Measurements from ENCODE around the gene RPS25. TPM values are rescaled to one million over a fixed set of nuclear protein-coding genes. Genes with fewer than 3 reads are reported as not detected.
A peak's percentile ranks its signal among the peaks of the same experiment; 100 is the strongest.

The RPS25 gene
- total and polyA plus RNA-seq, 9 of the 15 experiments (the other 6 are each of a cell fraction or from before 2014, with no cell fraction given) = 1,553 to 5,486 (median 2,471) TPM

DNA sequence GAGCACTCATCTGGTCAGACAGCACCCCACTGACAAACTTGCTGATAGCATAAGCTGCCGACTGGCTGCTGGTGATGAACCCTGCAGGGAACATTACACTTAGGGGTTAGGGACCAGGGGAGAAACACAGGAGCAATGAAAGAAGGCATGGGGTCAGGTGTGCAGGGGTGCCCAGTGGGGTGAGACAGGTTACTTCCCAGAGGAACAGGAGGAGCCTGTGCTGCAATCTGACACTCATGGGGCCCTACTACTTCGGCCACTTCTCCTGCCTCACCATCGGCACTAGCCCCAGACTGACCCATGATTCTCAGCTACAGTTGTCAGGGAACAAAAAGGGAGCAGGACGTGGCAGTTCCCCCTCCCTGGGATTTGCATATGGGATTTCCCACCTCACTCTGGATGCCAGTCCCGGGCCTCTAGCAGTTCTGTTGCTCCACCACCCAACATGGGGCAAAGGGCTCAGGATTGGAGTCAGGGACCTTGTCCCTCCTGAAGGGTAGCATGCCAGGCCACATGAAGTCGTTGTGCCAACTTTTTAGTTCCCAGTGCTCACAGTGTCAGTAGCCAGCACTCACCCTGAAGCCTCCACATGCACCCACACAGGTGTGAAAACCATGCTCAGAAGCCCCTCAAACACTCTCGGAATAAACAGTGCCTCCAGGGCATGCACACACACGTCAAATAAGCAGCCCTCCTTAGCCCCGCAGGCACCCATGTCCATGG lies 10.4 kb upstream of the RPS25 start:
- peaks cover 22% of the 10 kb centered on the region for H4K20me1 ChIP-seq (replicated peaks; ENCODE audit: control insufficient read depth, insufficient read depth, low read length)
- in situ Hi-C loops (cut with MboI) = no loop called here
- ChIA-PET POLR2A (interaction anchor here (0.6 to 5.2 kb wide), 6 partner anchors 9 to 366 kb away, joined by 3 to 33 read pairs (median 4); partner anchors contain the start of gene TRAPPC4), CTCF (ENCODE audit: low intra/inter-chr PET ratio) (no interaction called here)
- H3K9me1 ChIP-seq (ENCODE audit: control insufficient read depth, insufficient read depth, low read length) = no peaks in the 10 kb centered on the region
- no peaks in the 10 kb centered on the region for H3K9me3 ChIP-seq (replicated peaks; ENCODE audit: control insufficient read depth, insufficient read depth, low read depth, low read length)
- H3K27me3 ChIP-seq (ENCODE audit: control insufficient read depth in 2 of 2, insufficient read depth in 2 of 2, low read length in 2 of 2) = no peaks in the 10 kb centered on the region
- DNase-seq (ENCODE audit: extremely low read depth in 1 of 4, low spot score in 3 of 4) = no peak
- peak overlapping the region; percentile 98 for H3K4me2 ChIP-seq (ENCODE audit: insufficient read depth, low read length)
- no TSS peak for BruUV-seq (replicated peaks)
- H3K4me3 ChIP-seq = no peak overlapping the region; the same call in 1 of the 2 replicates
- H3K79me2 ChIP-seq (ENCODE audit: control insufficient read depth, insufficient read depth, low read length) = peaks cover 47% of the 10 kb centered on the region
- 54% methylated on average over 9 of the region's 9 CpGs for WGBS (ENCODE audit: insufficient coverage, low coverage, missing lambda C conversion rate)
- peaks cover 50 to 56% of the 10 kb centered on the region in 2 experiments for H3K4me1 ChIP-seq (replicated peaks in 1 of 2; ENCODE audit: control insufficient read depth in 2 of 2, insufficient read depth in 2 of 2, low read length in 2 of 2)
- FAIRE-seq = no peak
- peak overlapping the region; percentile 86 to 99 for H3K9ac ChIP-seq (ENCODE audit: insufficient read depth in 1 of 2, low read depth in 2 of 2, low read length in 2 of 2)
- H3K36me3 ChIP-seq (ENCODE audit: control insufficient read depth, insufficient read depth, low read length) = peaks cover 57% of the 10 kb centered on the region
- ATAC-seq = no peak
- H3K27ac ChIP-seq (ENCODE audit: extremely low read depth, low read depth, low read length) = peak overlapping the region; percentile 92
- intact Hi-C loops (cut with micrococcal nuclease) = no loop called here
- TF ChIP-seq, protein P1, sequence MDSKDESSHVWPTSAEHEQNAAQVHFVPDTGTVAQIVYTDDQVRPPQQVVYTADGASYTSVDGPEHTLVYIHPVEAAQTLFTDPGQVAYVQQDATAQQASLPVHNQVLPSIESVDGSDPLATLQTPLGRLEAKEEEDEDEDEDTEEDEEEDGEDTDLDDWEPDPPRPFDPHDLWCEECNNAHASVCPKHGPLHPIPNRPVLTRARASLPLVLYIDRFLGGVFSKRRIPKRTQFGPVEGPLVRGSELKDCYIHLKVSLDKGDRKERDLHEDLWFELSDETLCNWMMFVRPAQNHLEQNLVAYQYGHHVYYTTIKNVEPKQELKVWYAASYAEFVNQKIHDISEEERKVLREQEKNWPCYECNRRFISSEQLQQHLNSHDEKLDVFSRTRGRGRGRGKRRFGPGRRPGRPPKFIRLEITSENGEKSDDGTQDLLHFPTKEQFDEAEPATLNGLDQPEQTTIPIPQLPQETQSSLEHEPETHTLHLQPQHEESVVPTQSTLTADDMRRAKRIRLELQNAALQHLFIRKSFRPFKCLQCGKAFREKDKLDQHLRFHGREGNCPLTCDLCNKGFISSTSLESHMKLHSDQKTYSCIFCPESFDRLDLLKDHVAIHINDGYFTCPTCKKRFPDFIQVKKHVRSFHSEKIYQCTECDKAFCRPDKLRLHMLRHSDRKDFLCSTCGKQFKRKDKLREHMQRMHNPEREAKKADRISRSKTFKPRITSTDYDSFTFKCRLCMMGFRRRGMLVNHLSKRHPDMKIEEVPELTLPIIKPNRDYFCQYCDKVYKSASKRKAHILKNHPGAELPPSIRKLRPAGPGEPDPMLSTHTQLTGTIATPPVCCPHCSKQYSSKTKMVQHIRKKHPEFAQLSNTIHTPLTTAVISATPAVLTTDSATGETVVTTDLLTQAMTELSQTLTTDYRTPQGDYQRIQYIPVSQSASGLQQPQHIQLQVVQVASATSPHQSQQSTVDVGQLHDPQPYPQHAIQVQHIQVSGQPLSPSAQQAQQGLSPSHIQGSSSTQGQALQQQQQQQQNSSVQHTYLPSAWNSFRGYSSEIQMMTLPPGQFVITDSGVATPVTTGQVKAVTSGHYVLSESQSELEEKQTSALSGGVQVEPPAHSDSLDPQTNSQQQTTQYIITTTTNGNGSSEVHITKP (IDR thresholded peaks at IDR 0.05; ENCODE audit: partially characterized antibody) = peak; percentile 68
- TF ChIP-seq HDAC8 (tag; IDR thresholded peaks at IDR 0.05) (no peak), ZFP1 (CRISPR knock-in tag; IDR thresholded peaks at IDR 0.05) (no peak), ZNF165 (CRISPR knock-in tag; IDR thresholded peaks at IDR 0.05; ENCODE audit: borderline replicate concordance) (no peak)
- no peak overlapping the region for H2AFZ ChIP-seq (ENCODE audit: low read depth, low read length)

Measured in K562 (cell line).